HEK293 (cell line): ENCODE results near the gene FAM200C.

ENCODE experiments used
- ATF2 ChIP-seq: fragments of 450-650 bp; formaldehyde crosslinking; IDR thresholded peaks from 2 replicates; pipeline ENCODE4 v1.5.1; 2016; ENCODE audit warnings: missing biosample characterization, missing genetic modification characterization, low read depth
- GLI2 ChIP-seq: fragments of 450-650 bp; formaldehyde crosslinking; IDR thresholded peaks from 2 replicates; pipeline ENCODE4; 2017; ENCODE audit warnings: missing biosample characterization, missing genetic modification characterization, low read depth, borderline replicate concordance
- HOXC10 ChIP-seq: sonication (generic); formaldehyde crosslinking; IDR thresholded peaks from 2 replicates; pipeline ENCODE4 v1.8.1; 2023; ENCODE audit warnings: mild to moderate bottlenecking, missing genetic modification reagents
- KLF10 ChIP-seq: fragments of 450-650 bp; IDR thresholded peaks from 2 replicates; pipeline ENCODE4 v1.5.1; 2018; ENCODE audit warnings: missing biosample characterization, mild to moderate bottlenecking, missing genetic modification characterization
- PRDM4 ChIP-seq: fragments of 450-650 bp; formaldehyde crosslinking; IDR thresholded peaks from 2 replicates; pipeline ENCODE4 v1.5.1; 2017; ENCODE audit warnings: missing biosample characterization, missing genetic modification characterization
- REST ChIP-seq: fragments of 450-650 bp; formaldehyde crosslinking; IDR thresholded peaks from 2 replicates; pipeline ENCODE4 v1.5.1; 2016; ENCODE audit warnings: missing biosample characterization, missing genetic modification characterization
- SCRT1 ChIP-seq: fragments of 450-650 bp; formaldehyde crosslinking; IDR thresholded peaks from 2 replicates; pipeline ENCODE4 v1.5.1; 2016; ENCODE audit warnings: missing biosample characterization, missing genetic modification characterization, borderline replicate concordance
- SCRT2 ChIP-seq: fragments of 450-650 bp; formaldehyde crosslinking; IDR thresholded peaks from 2 replicates; pipeline ENCODE4 v1.5.1; 2016; ENCODE audit warnings: missing biosample characterization, missing genetic modification characterization
- SETDB1 ChIP-seq: IDR thresholded peaks from one replicate; pipeline ENCODE4 v1.6.1; 2017; ENCODE audit warnings: mild to moderate bottlenecking, low read length, moderate library complexity, mixed read lengths; ENCODE audit not compliant: insufficient read length
- ZFP3 ChIP-seq: fragments of 450-650 bp; formaldehyde crosslinking; IDR thresholded peaks from 2 replicates; pipeline ENCODE4 v1.5.1; 2016; ENCODE audit warnings: low read depth, missing biosample characterization, missing genetic modification characterization
- ZNF114 ChIP-seq: fragments of 450-650 bp; formaldehyde crosslinking; IDR thresholded peaks from 2 replicates; pipeline ENCODE4 v1.5.0; 2017; ENCODE audit warnings: missing biosample characterization, missing genetic modification characterization
- ZNF133 ChIP-seq: fragments of 450-650 bp; formaldehyde crosslinking; IDR thresholded peaks from 2 replicates; pipeline ENCODE4 v1.5.1; 2016; ENCODE audit warnings: missing biosample characterization, missing genetic modification characterization
- ZNF16 ChIP-seq: fragments of 450-650 bp; formaldehyde crosslinking; IDR thresholded peaks from 2 replicates; pipeline ENCODE4 v1.5.1; 2016; ENCODE audit warnings: low read depth, missing biosample characterization, missing genetic modification characterization
- ZNF221 ChIP-seq: fragments of 450-650 bp; formaldehyde crosslinking; IDR thresholded peaks from 2 replicates; pipeline ENCODE4 v1.5.1; 2017; ENCODE audit warnings: missing biosample characterization, missing genetic modification characterization, borderline replicate concordance
- ZNF266 ChIP-seq: fragments of 450-650 bp; formaldehyde crosslinking; IDR thresholded peaks from 2 replicates; pipeline ENCODE4 v1.5.1; 2016; ENCODE audit warnings: missing biosample characterization, missing genetic modification characterization, low read depth
- ZNF354C ChIP-seq: fragments of 450-650 bp; formaldehyde crosslinking; IDR thresholded peaks from 2 replicates; pipeline ENCODE4 v1.5.1; 2016; ENCODE audit warnings: missing biosample characterization, missing genetic modification characterization, low read depth, borderline replicate concordance
- ZNF37A ChIP-seq: fragments of 450-650 bp; IDR thresholded peaks from 2 replicates; pipeline ENCODE4 v1.5.1; 2018; ENCODE audit warnings: missing biosample characterization, missing genetic modification characterization
- ZNF391 ChIP-seq: fragments of 450-650 bp; formaldehyde crosslinking; IDR thresholded peaks from 2 replicates; pipeline ENCODE4 v1.5.1; 2016; ENCODE audit warnings: low read depth, missing biosample characterization, missing genetic modification characterization, borderline replicate concordance
- ZNF404 ChIP-seq: fragments of 450-650 bp; formaldehyde crosslinking; IDR thresholded peaks from 2 replicates; pipeline ENCODE4 v1.5.1; 2017; ENCODE audit warnings: missing biosample characterization, missing genetic modification characterization
- ZNF513 ChIP-seq: fragments of 450-650 bp; IDR thresholded peaks from 2 replicates; pipeline ENCODE4 v1.5.1; 2018; ENCODE audit warnings: missing biosample characterization, missing genetic modification characterization
- ZNF514 ChIP-seq: fragments of 450-650 bp; formaldehyde crosslinking; IDR thresholded peaks from 2 replicates; pipeline ENCODE4 v1.5.1; 2016; ENCODE audit warnings: missing biosample characterization, missing genetic modification characterization
- ZNF521 ChIP-seq: fragments of 450-650 bp; formaldehyde crosslinking; IDR thresholded peaks from 2 replicates; pipeline ENCODE4 v1.5.1; 2017; ENCODE audit warnings: missing biosample characterization, mild to moderate bottlenecking, missing genetic modification characterization
- ZNF548 ChIP-seq: fragments of 450-650 bp; formaldehyde crosslinking; IDR thresholded peaks from 2 replicates; pipeline ENCODE4 v1.5.1; 2016; ENCODE audit warnings: missing biosample characterization, missing genetic modification characterization
- ZNF561 ChIP-seq: fragments of 450-650 bp; IDR thresholded peaks from 2 replicates; pipeline ENCODE4 v1.5.1; 2018; ENCODE audit warnings: missing biosample characterization, missing genetic modification characterization, borderline replicate concordance
- ZNF596 ChIP-seq: fragments of 450-650 bp; IDR thresholded peaks from 2 replicates; pipeline ENCODE4 v1.5.0; 2018; ENCODE audit warnings: missing biosample characterization, mild to moderate bottlenecking, missing genetic modification characterization, moderate library complexity
- ZNF626 ChIP-seq: fragments of 450-650 bp; sonication (Bioruptor Pico); formaldehyde crosslinking; IDR thresholded peaks from 2 replicates; pipeline ENCODE4 v1.5.1; 2018; ENCODE audit warnings: missing biosample characterization, missing genetic modification characterization, inconsistent platforms
- ZNF660 ChIP-seq: fragments of 450-650 bp; IDR thresholded peaks from 2 replicates; pipeline ENCODE4 v1.5.1; 2018; ENCODE audit warnings: missing biosample characterization, mild to moderate bottlenecking, missing genetic modification characterization
- ZNF692 ChIP-seq: fragments of 450-650 bp; formaldehyde crosslinking; IDR thresholded peaks from 2 replicates; pipeline ENCODE4 v1.5.1; 2016; ENCODE audit warnings: missing biosample characterization, missing genetic modification characterization
- ZNF701 ChIP-seq: fragments of 450-650 bp; formaldehyde crosslinking; IDR thresholded peaks from 2 replicates; pipeline ENCODE4 v1.5.1; 2016; ENCODE audit warnings: missing biosample characterization, missing genetic modification characterization
- ZNF776 ChIP-seq: fragments of 450-650 bp; formaldehyde crosslinking; IDR thresholded peaks from 2 replicates; pipeline ENCODE4 v1.5.0; 2017; ENCODE audit warnings: missing biosample characterization, missing genetic modification characterization, borderline replicate concordance

The FAM200C gene

GRCh38 chr5:160399402-160400353 is at the start of gene FAM200C (continued):
- TF ChIP-seq ZNF391 (tag by site-specific recombination) (0 out of 2 replicates have a peak, but pooled peaks have one; percentile 40), PRDM4 (no peak), KLF10 (tag by site-specific recombination) (no peak; the same call in 1 of the 2 replicates), ZNF404 (tag by site-specific recombination) (no peak), ZNF776 (tag by site-specific recombination) (no peak), ZNF692 (tag by site-specific recombination) (peak; percentile 57; the same call in 1 of the 2 replicates), REST (tag by site-specific recombination) (no peak), SETDB1 (no peak), SCRT2 (no peak), ZNF513 (tag by site-specific recombination) (no peak), SCRT1 (tag by site-specific recombination) (no peak), ZFP3 (tag by site-specific recombination) (no peak), ZNF514 (tag by site-specific recombination) (no peak), ZNF521 (tag by site-specific recombination) (no peak), ZNF701 (tag by site-specific recombination) (no peak), ZNF561 (tag by site-specific recombination) (peak; percentile 99), ATF2 (tag by site-specific recombination) (no peak), ZNF596 (tag by site-specific recombination) (no peak), ZNF660 (tag by site-specific recombination) (peak; percentile 89), ZNF548 (no peak), ZNF266 (tag by site-specific recombination) (no peak), ZNF221 (tag by site-specific recombination) (no peak), ZNF133 (tag by site-specific recombination) (no peak), HOXC10 (CRISPR knock-in tag) (no peak), ZNF37A (no peak), ZNF626 (tag by site-specific recombination) (no peak), ZNF114 (no peak), GLI2 (tag by site-specific recombination) (no peak), ZNF16 (no peak), ZNF354C (tag by site-specific recombination) (no peak)
